Measurements from ENCODE around the gene RAB11FIP3. TPM values are rescaled to one million over a fixed set of nuclear protein-coding genes. Genes with fewer than 3 reads are reported as not detected.

Gene RAB11FIP3
- total and polyA plus RNA-seq, 2 of the 13 experiments (the other 11 are each of a cell fraction or from before 2014, with no cell fraction given), result 34.3 to 57.6 TPM

- TF ChIP-seq, protein P1, sequence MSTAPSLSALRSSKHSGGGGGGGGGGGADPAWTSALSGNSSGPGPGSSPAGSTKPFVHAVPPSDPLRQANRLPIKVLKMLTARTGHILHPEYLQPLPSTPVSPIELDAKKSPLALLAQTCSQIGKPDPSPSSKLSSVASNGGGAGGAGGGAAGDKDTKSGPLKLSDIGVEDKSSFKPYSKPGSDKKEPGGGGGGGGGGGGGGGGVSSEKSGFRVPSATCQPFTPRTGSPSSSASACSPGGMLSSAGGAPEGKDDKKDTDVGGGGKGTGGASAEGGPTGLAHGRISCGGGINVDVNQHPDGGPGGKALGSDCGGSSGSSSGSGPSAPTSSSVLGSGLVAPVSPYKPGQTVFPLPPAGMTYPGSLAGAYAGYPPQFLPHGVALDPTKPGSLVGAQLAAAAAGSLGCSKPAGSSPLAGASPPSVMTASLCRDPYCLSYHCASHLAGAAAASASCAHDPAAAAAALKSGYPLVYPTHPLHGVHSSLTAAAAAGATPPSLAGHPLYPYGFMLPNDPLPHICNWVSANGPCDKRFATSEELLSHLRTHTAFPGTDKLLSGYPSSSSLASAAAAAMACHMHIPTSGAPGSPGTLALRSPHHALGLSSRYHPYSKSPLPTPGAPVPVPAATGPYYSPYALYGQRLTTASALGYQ (CRISPR knock-in tag; IDR thresholded peaks at IDR 0.05), result no peak
- TF ChIP-seq ZNF776 (CRISPR knock-in tag; IDR thresholded peaks at IDR 0.05) (no peak), ZFP62 (CRISPR knock-in tag; IDR thresholded peaks at IDR 0.05) (no peak), CAMTA2 (CRISPR knock-in tag; IDR thresholded peaks at IDR 0.05; ENCODE audit: borderline replicate concordance) (0 out of 2 replicates have a peak, but pooled peaks have one; percentile 1), ZNF879 (CRISPR knock-in tag; IDR thresholded peaks at IDR 0.05) (no peak), CTCF (CRISPR knock-in tag; IDR thresholded peaks at IDR 0.05) (0 out of 2 replicates have a peak, but pooled peaks have one; percentile 0), ELF1 (CRISPR knock-in tag; IDR thresholded peaks at IDR 0.05) (no peak), ETS1 (CRISPR knock-in tag; IDR thresholded peaks at IDR 0.05) (no peak), ZNF44 (CRISPR knock-in tag; IDR thresholded peaks at IDR 0.05) (no peak), SUZ12 (IDR thresholded peaks at IDR 0.05; ENCODE audit: low read depth, low read length) (no peak), ZNF83 (CRISPR knock-in tag; IDR thresholded peaks at IDR 0.05; ENCODE audit: borderline replicate concordance) (no peak), ZNF614 (CRISPR knock-in tag; IDR thresholded peaks at IDR 0.05; ENCODE audit: borderline replicate concordance) (0 out of 2 replicates have a peak, but pooled peaks have one; percentile 2), TGIF2 (CRISPR knock-in tag; IDR thresholded peaks at IDR 0.05) (no peak)
- TF ChIP-seq, protein P2, sequence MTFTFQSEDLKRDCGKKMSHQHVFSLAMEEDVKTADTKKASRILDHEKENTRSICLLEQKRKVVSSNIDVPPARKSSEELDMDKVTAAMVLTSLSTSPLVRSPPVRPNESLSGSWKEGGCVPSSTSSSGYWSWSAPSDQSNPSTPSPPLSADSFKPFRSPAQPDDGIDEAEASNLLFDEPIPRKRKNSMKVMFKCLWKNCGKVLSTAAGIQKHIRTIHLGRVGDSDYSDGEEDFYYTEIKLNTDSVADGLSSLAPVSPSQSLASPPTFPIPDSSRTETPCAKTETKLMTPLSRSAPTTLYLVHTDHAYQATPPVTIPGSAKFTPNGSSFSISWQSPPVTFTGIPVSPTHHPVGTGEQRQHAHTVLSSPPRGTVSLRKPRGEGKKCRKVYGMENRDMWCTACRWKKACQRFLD (CRISPR knock-in tag; IDR thresholded peaks at IDR 0.05; ENCODE audit: borderline replicate concordance), result no peak
- TF ChIP-seq, protein P3, sequence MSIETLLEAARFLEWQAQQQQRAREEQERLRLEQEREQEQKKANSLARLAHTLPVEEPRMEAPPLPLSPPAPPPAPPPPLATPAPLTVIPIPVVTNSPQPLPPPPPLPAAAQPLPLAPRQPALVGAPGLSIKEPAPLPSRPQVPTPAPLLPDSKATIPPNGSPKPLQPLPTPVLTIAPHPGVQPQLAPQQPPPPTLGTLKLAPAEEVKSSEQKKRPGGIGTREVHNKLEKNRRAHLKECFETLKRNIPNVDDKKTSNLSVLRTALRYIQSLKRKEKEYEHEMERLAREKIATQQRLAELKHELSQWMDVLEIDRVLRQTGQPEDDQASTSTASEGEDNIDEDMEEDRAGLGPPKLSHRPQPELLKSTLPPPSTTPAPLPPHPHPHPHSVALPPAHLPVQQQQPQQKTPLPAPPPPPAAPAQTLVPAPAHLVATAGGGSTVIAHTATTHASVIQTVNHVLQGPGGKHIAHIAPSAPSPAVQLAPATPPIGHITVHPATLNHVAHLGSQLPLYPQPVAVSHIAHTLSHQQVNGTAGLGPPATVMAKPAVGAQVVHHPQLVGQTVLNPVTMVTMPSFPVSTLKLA (IDR thresholded peaks at IDR 0.05), result no peak
- TF ChIP-seq, protein P4, sequence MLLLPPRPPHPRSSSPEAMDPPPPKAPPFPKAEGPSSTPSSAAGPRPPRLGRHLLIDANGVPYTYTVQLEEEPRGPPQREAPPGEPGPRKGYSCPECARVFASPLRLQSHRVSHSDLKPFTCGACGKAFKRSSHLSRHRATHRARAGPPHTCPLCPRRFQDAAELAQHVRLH (CRISPR knock-in tag; IDR thresholded peaks at IDR 0.05; ENCODE audit: borderline replicate concordance, low read depth), result no peak
Measured at GRCh38 chr16:426906-427249, 1.4 kb downstream of the RAB11FIP3 start (continued).
